HG03095 (cell line): ENCODE measurements around the gene CFAP161.
"Not testable (repeated sequence)": the region's sequence is repeated elsewhere in the genome, so short reads cannot be mapped to it uniquely, and the experiment has no call there.

Experiments used
- ATAC-seq: cut with Tn5 transposase; IDR thresholded peaks from one replicate; pipeline ENCODE4 v1.9.1; 2021; ENCODE audit warnings: moderate library complexity; ENCODE audit not compliant: unreplicated experiment

The CFAP161 gene

DNA sequence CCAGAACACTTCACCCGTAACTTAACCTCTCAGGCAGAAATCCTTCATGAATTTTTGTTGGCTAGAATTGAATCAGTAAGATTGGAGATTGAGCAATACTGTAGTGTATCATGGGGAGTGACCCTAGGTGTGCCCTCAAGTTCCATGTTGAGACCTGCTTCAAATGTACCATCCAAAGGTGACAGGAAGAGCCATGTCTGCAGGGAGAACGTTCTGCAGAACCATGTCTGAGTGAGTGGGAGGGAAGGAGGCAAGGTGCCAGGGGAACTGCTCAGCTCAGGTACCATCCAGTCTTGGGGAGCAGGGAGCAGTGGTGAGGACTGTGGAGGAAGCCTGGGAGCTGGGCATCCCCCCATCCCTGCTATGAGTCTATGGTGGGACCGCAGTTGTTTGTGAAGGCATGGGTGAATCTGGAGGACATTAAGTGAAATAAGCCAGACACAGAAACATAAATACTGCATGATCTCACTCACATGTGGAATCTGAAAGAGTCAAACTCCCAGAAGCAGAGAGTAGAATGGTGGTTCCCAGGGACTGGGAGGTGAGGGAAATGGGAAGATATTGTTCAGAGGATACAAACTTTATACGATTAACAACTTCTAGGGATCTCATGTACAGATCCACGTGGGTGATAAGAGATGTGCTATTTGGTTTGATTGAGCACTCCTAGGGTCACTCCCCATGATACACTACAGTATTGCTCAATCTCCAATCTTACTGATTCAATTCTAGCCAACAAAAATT lies 23.3 kb downstream of the CFAP161 start:
- no peak for ATAC-seq

GRCh38 chr15:81157939-81158223 lies 23.8 kb downstream of the CFAP161 start:
- no peak for ATAC-seq

DNA sequence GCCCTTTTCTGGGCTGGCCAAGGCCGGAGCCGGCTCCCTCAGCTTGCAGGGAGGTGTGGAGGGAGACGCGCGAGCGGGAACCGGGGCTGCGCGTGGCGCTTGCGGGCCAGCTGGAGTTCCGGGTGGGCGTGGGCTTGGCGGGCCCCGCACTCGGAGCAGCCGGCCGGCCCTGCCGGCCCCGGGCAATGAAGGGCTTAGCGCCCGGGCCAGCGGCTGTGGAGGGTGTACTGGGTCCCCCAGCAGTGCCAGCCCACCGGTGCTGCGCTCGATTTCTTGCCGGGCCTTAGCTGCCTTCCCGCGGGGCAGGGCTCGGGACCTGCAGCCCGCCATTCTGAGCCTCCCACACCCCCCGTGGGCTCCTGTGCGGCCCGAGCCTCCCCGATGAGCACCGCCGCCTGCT lies 24.5 kb downstream of the CFAP161 start:
- not testable (repeated sequence) for ATAC-seq

GRCh38 chr15:81160312-81161159 lies 26.5 kb downstream of the CFAP161 start:
- no peak for ATAC-seq

DNA sequence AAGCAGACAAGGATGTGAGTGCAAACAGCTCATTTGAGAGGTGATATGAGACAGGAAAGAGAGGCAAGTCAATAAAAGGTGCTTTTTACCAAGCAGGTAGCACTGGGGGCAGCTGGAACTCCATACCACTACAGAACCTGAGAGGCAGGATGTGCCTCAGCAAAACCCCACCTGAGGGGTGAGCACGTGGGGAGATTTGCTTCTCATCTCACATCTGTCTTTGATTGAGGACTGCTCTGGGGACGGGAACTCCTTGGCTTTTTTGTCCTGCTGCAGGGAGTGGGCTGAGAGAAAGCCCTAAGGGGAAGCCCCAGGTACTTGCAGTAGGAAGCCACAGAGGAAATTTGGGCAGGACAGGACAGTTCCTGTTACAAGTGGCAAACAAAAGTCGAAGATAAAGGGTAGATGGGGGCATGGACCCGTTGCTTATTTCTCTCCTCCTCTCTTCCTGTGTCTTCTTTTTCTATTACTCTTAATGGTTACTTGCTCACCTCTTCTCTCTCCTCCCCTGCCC lies 27.1 kb downstream of the CFAP161 start:
- ATAC-seq, result no peak

GRCh38 chr15:81161851-81162250 lies 27.8 kb downstream of the CFAP161 start:
- ATAC-seq, result no peak

- no peak for ATAC-seq
Observed at GRCh38 chr15:81163961-81164800, 30.1 kb downstream of the CFAP161 start.

- ATAC-seq, result no peak
Observed at GRCh38 chr15:81165535-81165934, 31.5 kb downstream of the CFAP161 start.

- ATAC-seq, result no peak
Observed at GRCh38 chr15:81166636-81167305, 32.7 kb downstream of the CFAP161 start.

- no peak for ATAC-seq
Observed at GRCh38 chr15:81168131-81168526, 34.1 kb downstream of the CFAP161 start.

DNA sequence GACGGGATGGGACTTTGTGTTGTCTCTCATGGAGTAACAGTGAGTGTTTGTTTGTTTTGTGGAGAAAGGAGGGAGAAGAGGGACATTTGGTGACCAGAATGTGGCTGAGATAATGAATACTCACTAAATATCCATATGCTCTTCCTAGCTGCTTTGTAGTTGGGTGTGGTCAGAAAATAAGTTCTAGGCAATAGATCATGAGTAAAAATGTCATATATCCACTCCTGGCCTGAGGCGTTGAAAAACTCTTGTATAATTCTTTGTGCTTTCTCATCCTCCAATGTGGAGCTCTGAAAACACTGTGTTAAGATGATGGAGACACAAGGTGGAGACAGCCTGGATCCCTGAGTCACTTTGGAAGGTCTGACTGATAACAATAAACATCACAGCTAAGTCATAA lies 34.6 kb downstream of the CFAP161 start:
- no peak for ATAC-seq

DNA sequence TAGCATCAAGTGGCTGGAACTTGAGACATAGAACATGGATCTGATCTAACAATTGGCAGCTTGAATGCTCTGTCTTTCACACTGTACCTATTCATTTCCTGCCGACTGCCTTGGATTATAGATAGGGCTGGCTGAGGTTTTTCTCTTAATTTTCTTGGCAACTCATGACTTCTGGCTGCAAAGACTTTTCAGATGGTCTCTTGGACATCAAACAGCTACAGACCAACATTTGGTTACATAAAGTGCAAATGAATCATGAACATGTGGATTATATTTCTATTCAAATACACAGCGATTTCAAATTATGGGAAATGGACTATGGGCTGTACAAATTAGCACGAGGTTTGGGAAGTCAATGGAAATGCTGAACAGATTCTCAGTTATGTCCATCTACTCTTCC lies 36.4 kb downstream of the CFAP161 start:
- ATAC-seq, result no peak

GRCh38 chr15:81171286-81171685 lies 37.2 kb downstream of the CFAP161 start:
- ATAC-seq, result no peak

DNA sequence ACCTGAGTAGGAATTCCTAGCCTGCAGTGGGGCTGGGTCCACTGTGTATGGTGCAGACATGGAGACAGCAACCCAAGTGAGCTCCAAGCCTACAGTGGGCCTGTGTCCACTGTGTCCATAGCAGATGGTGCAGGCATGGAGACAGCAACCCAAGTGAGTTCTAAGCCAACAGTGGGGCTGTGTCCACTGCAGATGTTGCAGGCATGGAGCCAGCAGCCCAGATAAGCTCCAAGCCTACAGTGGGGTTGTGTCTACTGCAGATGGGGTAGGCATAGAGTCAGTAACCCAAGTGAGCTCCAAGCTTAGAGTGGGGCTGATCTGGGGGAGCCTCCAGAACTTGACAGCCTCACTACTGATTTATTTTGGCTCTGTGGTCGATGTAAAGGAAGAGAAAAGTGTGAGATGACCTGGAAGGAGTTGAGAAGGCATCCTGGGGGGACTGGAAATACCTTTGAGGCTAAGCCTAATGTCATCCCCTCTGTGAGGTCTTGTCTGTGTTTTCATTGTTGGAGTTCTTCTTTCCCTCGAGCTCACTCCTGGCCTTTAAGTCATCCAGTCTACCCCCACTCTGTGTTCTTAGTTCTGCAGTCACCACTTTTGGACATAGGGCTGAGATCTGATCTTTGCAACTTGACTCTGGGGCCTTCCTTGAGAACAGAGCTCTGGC lies 40.2 kb downstream of the CFAP161 start:
- no peak for ATAC-seq

- ATAC-seq, result no peak
Observed at GRCh38 chr15:81174792-81175327, 40.8 kb downstream of the CFAP161 start.

GRCh38 chr15:81175496-81175895 lies 41.4 kb downstream of the CFAP161 start:
- no peak for ATAC-seq

DNA sequence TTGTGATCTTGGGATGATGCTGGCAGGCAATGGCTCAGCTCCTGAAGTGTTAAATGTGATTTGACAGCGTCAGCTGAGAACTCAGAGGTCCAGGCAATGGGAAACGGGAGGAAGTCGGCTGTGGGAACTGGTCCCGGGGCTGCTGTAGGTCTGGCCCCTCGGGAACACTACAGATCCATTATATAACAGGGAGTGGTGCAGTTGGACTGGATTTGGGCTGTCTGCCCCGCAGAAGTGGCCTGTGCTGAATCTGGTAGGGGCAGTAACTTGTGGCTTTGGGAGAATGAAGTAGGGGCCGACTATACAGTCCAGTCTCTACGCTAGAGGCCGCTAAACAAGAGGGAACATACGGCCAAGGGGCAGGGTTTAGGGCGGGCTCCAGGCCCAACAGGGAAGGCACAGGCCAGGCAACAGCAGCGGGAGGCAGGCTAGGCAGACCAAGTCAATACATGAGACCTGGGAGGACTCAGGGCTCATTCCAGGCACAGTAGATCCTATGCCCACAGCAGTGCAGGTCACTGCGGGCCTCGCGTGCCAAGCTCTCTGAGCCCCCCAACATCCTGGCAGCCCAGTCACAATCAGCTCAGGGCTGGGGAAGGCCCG lies 42.3 kb downstream of the CFAP161 start:
- no peak for ATAC-seq

DNA sequence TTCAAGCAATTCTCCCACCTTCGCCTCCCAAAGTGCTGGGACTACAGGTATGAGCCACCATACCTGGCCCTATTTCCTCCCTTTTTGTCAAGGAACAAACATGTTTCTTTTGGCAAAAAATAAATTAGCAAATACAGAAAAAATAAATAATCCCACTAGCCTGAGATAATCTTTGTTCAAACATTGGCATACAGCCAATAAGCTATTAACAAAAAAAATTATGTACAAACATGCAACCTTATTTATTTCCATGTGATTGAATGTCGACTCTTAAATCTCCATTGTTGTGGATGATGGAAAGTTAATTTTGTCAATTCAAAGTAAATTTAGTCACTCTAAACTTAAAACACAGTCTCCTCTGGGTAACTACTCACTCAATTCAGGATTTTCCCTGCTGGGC lies 44.3 kb downstream of the CFAP161 start:
- no peak for ATAC-seq

GRCh38 chr15:81181220-81181619 lies 47.1 kb downstream of the CFAP161 start:
- ATAC-seq, result no peak
